Measurements from ENCODE around the gene MRPL33. TPM values are rescaled to one million over a fixed set of nuclear protein-coding genes. Genes with fewer than 3 reads are reported as not detected.

Gene MRPL33
- total and polyA plus RNA-seq, 2 of the 13 experiments (the other 11 are each of a cell fraction or from before 2014, with no cell fraction given) = 69.7 to 218 TPM

- TF ChIP-seq IRF9 (CRISPR knock-in tag; IDR thresholded peaks at IDR 0.05; ENCODE audit: borderline replicate concordance) (peak; percentile 85; the same call in 1 of the 2 replicates), EP300 (IDR thresholded peaks at IDR 0.05; ENCODE audit: low read depth in 2 of 2, low read length in 2 of 2) (peak; percentile 11 to 48; a peak in 1 of 4 replicates), EP300 (CRISPR knock-in tag; IDR thresholded peaks at IDR 0.05; ENCODE audit: borderline replicate concordance) (0 out of 2 replicates have a peak, but pooled peaks have one; percentile 43), GFI1 (CRISPR knock-in tag; IDR thresholded peaks at IDR 0.05; ENCODE audit: borderline replicate concordance) (peak; percentile 95), ZFP37 (CRISPR knock-in tag; IDR thresholded peaks at IDR 0.05; ENCODE audit: borderline replicate concordance) (no peak), THRA (CRISPR knock-in tag; IDR thresholded peaks at IDR 0.05; ENCODE audit: borderline replicate concordance) (peak; percentile 75; the same call in 1 of the 2 replicates), SKI (IDR thresholded peaks at IDR 0.05; ENCODE audit: partially characterized antibody) (peak; percentile 51), HHEX (CRISPR knock-in tag; IDR thresholded peaks at IDR 0.05) (peak; percentile 9; the same call in 1 of the 2 replicates), NR1H2 (CRISPR knock-in tag; IDR thresholded peaks at IDR 0.05; ENCODE audit: borderline replicate concordance, low read depth) (no peak), PAF1 (CRISPR knock-in tag; IDR thresholded peaks at IDR 0.05) (no peak), MED8 (CRISPR knock-in tag; IDR thresholded peaks at IDR 0.05; ENCODE audit: insufficient replicate concordance) (peak; percentile 23), NPAS2 (CRISPR knock-in tag; IDR thresholded peaks at IDR 0.05; ENCODE audit: borderline replicate concordance) (no peak), ZNF343 (CRISPR knock-in tag; IDR thresholded peaks at IDR 0.05) (0 out of 2 replicates have a peak, but pooled peaks have one; percentile 32), CBX2 (IDR thresholded peaks at IDR 0.05; ENCODE audit: low read depth, low read length) (no peak), CBX2 (CRISPR knock-in tag; IDR thresholded peaks at IDR 0.05; ENCODE audit: low read depth) (no peak), PLRG1 (conservative IDR thresholded peaks at IDR 0.05) (no peak), ZNF572 (CRISPR knock-in tag; IDR thresholded peaks at IDR 0.05) (no peak), ZNF703 (CRISPR knock-in tag; IDR thresholded peaks at IDR 0.05; ENCODE audit: borderline replicate concordance) (no peak), SMYD3 (CRISPR knock-in tag; IDR thresholded peaks at IDR 0.05) (peak; percentile 60; the same call in 1 of the 2 replicates), THAP9 (CRISPR knock-in tag; IDR thresholded peaks at IDR 0.05; ENCODE audit: borderline replicate concordance) (peak; percentile 71; the same call in 1 of the 2 replicates), NCOA2 (CRISPR knock-in tag; IDR thresholded peaks at IDR 0.05) (peak; percentile 11; the same call in 1 of the 2 replicates)
These were observed 33.0 kb upstream of the MRPL33 start (continued) for GRCh38 chr2:27738349-27739057.
